UCSD-AML1 (cell line): Measurements from ENCODE around the gene VIPR2.
"Not testable (repeated sequence)": the region's sequence is repeated elsewhere in the genome, so short reads cannot be mapped to it uniquely, and the experiment has no call there.

ENCODE experiments used
- DNase-seq: peaks from one replicate; lab custom pipeline; 2025; ENCODE audit not compliant: unreplicated experiment; lab: John Stamatoyannopoulos, UW

VIPR2 gene

GRCh38 chr7:158996214-158997109, 148.2 kb downstream of the VIPR2 start:
- no peak for DNase-seq

- no peak for DNase-seq
These were observed 149.2 kb downstream of the VIPR2 start for GRCh38 chr7:158995514-158995913.

GRCh38 chr7:158994687-158995086, 150.0 kb downstream of the VIPR2 start:
- DNase-seq: no peak

- DNase-seq: no peak
These were observed 151.1 kb downstream of the VIPR2 start for GRCh38 chr7:158993591-158993990.

GRCh38 chr7:158992759-158993158, 151.9 kb downstream of the VIPR2 start:
- no peak for DNase-seq

- DNase-seq: no peak
These were observed 152.6 kb downstream of the VIPR2 start for GRCh38 chr7:158991824-158992621.

- no peak for DNase-seq
These were observed 155.7 kb downstream of the VIPR2 start for GRCh38 chr7:158988996-158989395.

GRCh38 chr7:158988302-158988862, 156.3 kb downstream of the VIPR2 start:
- DNase-seq: no peak

- no peak for DNase-seq
These were observed 157.0 kb downstream of the VIPR2 start for GRCh38 chr7:158987691-158988090.

- DNase-seq: no peak
These were observed 159.1 kb downstream of the VIPR2 start for GRCh38 chr7:158985583-158985982.

- DNase-seq: not testable (repeated sequence)
These were observed 160.7 kb downstream of the VIPR2 start for GRCh38 chr7:158984007-158984406.

- not testable (repeated sequence) for DNase-seq
These were observed 162.6 kb downstream of the VIPR2 start for GRCh38 chr7:158982080-158982479.

- no peak for DNase-seq
These were observed 164.9 kb downstream of the VIPR2 start for GRCh38 chr7:158979635-158980351.

GRCh38 chr7:158979023-158979529, 165.6 kb downstream of the VIPR2 start:
- no peak for DNase-seq
